Measurements from ENCODE around the gene LRP1B.

Gene LRP1B

DNA sequence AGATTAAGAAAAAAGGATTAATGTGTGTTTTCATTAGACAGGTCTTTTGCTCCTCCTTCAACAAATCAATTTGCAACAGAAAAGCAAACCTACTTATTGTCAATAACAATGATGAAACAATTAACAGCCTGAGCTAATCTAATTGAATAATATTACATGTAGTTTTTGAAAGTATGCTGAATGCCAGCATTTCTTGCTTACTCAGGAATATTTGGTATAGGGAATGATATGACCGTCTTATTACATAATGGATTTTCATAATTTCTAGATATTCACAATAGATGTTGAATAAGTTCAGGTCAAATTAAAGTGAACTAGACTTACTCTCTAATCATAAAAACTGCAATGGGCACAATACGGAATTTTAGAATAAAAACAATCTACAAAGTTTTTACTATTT lies 1856.9 kb downstream of the LRP1B start:
- no peak for DNase-seq

DNA sequence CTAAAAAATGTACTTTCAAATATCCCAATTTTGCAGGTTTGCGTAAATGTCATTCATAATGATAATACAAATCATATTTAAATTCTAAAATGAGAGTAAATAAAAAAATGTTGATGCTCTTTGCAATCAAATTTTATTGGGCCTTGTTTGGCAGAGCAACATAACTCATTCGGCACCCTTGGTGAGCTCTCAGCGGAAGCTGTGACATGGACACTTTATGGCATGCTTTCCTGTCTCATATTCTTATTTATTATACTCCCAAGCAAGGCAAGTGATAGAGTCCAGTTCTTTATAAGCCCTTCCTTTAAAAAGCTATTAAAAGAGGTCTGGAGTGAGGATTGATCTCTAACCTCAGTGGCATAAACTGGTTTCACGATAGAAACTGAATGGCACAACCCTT lies 1857.4 kb downstream of the LRP1B start:
- DNase-seq, result no peak

DNA sequence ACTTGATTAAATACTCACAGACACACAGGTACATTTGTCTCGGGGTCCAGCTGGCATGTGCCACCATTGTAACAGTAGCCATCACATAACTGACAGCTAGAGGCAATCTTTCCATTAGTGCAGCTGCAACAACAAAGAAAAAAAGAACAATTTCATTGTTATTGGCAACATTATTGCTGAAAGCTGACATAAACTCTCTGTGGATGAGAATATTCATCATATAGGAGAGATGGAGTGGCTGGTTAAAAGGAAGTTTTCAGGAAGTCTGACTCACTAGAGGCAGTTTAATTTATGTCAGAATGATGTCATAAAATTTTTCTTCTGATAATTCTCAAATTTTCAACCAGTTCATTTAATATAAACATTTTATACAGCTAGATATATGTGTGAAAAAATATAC lies 1860.6 kb downstream of the LRP1B start:
- DNase-seq, result no peak

DNA sequence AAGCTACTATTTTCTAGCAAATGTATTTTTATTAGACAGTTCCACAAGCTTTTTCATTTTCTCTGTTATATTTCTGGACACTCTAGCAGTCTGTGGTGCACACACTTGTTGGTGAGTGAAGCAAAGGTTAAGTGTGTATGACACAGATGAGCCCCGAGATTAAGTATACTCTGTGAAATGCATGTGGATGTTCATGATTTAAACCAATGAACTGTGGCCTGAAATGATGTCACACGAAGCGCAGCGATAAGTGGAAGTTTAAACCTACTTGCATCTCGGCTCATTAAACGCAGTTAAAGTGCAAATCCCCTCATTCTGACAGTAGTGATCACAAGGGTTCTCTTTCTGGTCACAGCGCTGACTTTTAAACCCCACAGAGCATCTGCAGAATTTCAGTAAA lies 1861.8 kb downstream of the LRP1B start:
- DNase-seq, result no peak

DNA sequence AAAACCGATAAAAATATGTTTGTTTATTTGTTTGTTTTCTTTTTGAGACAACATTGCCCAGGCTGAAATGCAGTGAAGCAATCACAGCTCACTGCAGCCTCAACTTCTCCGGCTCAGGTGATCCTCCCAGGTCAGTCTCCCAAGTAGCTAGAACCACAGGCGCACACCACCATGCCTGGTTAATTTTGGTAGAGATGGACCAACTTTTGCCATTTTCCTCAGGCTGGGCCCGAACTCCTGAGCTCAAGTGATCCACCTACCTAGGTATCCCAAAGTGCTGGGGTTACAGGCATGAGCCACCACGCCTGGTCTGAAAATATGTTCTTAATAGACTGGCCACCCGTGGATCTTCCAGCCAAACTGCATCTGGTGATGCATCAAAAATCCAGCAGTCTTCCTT lies 1867.9 kb downstream of the LRP1B start:
- DNase-seq, result no peak

DNA sequence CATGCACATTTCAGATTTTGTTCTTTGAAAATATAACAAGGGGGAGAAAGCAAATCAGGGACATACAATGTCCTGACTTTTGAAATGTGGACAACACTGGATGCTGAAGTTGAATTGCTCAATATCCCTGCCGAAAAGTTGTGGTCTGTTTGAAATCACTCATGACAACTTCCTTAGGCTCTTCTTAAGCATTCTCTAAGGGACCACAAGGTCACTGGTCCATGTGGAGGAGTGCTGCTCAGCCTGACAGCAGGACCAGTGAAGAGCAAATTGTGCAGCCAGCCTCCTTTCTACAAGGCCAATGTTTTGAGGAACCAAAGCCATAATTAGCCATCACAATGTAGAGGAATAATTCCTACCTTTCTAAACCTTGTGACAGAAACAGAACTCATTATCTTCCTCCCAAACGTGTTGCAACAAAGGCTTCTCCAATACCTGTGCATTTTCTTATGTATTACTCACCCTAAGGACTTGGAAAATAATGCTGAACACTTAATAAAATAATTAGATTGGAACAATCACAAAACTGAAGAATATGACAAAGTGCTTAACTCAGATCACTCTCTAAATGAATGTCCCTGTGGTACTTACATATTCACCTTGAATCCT lies 1873.0 kb downstream of the LRP1B start:
- peak; percentile 9 to 24 for DNase-seq

DNA sequence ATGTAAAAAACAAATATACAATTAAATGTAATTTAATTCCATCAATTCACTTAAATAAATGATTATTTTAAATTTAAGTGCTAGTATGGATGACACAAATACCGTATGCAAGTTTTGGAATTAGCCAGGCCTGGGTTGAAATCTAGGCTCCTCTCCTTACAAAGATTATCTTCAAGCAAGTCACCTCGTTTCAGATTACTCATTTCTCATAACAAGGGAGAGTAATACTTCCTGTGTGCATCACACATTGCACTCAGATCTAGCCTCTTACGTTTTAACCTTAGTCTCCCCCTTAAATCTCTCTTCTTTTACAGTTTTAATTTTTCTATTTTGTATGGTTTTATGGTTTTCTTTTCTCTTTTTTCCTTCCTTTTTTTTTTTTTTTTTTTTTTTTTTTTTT lies 1874.7 kb downstream of the LRP1B start:
- no peak for DNase-seq

DNA sequence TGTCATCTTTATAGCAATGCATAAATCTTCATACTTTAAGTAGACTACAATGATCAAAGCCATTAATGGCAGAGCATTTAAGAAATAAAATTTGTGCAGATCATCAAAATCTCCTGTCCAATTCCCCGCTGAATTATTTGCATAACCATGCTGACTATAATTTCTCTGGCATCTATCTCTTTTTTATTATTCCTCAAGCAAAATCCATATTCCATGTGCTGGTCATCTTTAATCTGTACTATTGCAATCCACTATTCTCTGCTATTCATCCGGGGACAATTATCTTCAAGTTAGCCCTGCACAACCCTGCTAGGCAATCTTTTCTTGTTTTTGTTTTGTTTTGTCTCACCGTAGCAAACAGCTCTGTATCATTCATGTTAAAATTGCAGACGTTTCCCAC lies 1881.0 kb downstream of the LRP1B start:
- no peak for DNase-seq

DNA sequence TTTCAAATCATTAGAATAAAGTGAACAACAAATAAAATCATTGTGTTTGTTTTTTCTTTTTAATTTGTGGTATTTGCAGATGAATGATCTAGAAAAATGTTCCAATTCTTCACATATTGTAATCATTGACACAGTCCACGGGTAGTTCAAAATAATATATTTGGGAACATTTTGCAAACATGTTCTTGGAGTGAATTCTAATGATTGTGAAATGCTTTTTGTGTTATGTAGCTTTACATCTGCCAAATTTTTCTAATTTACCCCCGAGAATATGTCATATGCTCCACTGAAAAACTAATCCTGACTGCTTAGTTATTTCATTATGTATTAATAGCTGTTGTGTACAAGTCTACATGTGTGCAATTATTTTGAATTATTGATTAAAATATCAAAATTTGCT lies 1882.2 kb downstream of the LRP1B start:
- DNase-seq, result no peak

DNA sequence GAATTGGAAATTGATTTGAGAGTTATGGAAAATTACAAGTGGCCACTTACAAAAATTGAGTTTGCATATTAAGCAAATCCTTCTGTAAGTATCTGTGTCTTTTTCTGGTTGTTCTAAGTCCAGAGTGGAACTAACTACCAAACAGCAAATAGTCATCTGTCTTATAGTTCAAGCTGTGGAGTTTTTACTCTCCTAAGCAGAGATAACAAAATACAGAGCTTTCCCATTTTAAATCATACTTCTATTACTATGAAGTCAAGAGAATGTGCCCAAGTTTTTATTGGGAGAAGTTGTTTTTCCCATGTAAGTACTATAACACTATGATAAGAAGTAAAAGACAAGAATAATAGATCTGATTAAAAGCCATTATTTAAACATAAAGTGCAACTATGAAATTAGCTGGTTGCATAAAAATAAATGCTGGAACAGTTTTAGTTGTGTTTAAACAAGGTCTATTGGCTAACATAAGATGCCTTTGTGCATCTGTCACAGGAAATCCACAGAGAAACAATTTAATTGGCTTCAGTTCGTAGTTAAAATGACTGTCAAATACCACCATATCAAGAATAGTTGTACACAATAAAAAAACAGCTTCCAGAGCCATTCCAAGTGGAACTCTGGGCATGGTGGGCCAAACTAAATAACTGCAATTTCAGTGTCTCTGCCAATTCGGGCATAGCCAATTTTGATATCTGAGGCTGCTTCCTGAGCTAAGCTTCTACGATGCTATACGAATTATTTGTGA lies 1883.2 kb downstream of the LRP1B start:
- no peak for DNase-seq

DNA sequence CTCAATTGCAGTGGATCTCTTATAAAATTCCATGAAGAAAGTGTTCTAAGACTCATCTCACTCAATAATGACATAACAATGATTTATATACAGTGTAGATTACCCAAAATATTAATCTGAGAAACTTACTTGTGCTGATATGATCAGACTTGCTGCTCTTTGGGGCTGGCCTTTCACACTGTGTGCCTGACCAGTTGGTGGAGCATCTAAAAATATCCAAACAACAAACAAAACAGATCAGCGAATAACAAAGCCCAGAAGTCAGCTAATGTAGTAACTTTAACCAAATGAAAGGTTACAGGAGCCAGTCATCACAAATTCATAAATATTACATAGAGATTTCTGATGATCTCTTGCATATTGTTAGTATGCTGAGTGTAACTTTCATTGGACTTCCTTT lies 1883.9 kb downstream of the LRP1B start:
- DNase-seq, result no peak

DNA sequence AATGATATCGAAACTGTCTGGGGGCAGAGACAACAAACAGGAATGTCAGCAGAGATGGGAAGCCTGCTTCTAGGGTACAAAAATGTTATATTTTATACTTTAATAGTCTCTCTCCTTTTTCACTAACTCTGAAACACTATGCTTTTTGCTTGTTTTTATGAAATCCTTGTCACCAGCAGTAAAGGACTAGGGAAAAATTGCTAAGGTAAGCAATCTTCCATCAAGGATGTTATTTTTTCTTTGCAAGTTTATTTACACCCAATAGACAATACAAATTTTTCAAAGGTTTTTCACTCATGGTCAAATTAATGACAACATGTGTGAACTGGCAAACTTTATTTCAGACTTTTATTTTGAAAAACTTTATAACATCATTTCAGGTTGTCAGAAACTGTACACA lies 1884.8 kb downstream of the LRP1B start:
- no peak for DNase-seq

DNA sequence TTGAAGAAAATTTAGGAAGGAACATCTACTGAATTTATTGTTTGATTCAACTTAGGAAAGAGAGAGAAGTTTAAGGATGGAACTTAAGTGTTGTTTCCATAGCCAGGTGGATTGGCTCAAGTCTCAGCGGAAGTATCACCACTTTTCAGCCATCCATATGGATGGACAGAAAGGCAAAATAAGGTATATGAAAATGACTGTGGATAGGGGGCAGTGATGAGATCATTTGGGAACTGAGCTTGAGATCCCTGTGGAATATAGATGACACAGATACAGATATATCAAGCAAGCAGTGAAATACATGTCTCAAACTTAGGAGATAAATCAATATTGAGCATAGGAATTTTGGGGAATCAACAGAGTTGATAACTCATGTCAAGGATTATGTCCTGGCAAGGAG lies 1887.9 kb downstream of the LRP1B start:
- DNase-seq, result no peak

DNA sequence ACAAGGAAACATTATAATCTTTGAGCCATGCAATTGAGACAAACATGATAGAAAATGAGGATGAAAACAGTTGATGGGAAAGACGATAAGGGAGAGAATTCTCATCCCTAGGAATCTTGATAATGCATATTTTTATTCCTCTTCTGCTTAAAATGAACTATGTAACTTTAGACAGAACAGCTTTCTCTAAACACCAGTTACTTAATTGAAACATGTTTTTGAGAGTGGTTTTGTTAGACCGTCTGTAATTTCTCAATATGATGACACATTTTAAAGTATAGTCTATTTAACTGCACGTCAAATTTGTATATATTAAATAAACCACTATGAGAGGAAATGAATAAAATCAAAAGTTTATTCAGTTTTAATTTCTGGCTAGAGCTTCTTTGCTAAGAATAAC lies 1896.7 kb downstream of the LRP1B start:
- DNase-seq, result no peak

DNA sequence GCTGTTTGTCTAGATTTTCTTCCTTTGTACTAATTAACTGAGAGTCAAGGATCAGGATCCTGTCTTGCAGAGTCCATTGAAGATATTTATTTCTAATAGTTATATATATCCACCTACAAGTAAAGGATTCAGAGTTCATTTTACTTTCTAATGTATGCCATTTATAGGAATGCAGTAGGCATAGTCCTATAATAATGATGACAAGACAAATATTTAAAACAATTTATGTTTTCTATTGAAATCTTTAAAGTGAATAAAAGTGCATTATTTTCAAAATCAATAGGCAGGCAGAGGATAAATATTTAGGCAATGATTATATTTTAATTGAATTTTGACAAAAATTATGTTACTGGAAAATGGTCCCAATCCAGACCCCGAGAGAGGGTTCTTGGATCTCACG lies 1919.9 kb downstream of the LRP1B start:
- DNase-seq, result no peak

DNA sequence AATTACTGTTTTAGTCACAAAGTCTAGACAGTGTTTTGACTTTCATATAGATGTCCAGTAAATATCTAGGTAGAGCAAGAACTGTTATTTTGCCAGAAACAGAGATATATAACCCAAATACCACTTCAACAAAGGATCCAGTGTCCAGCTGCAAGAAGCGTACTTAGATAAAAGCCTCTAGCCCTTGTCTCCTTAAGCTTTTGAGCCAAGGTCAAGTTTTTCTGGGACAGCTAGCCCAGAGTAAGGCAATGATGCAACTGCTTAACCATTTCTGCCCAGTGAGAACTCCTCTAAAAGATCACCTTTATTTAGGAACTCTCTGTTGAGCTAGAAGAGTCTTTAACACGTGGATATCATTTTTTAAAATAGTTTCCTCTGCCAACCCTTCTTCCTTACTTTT lies 1925.7 kb downstream of the LRP1B start:
- no peak for DNase-seq

DNA sequence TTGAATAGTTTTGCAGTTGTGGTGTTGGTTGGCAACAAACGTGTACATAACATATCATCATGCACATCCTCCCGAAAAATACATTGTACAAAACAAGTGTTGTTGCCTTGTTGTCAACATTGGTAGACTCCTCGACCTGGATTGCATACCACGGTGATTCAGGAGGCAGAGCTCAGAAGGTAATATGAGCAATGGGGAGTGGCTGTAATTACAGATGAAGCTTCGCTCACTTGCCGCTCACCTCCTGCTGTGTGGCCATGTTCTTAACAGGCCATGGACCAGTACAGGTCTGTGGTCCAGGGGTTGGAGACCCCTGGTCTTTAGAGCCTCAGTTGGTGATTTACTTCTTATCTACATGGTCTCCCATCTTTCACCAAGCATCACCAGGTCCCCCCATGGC lies 1927.5 kb downstream of the LRP1B start:
- no peak for DNase-seq

DNA sequence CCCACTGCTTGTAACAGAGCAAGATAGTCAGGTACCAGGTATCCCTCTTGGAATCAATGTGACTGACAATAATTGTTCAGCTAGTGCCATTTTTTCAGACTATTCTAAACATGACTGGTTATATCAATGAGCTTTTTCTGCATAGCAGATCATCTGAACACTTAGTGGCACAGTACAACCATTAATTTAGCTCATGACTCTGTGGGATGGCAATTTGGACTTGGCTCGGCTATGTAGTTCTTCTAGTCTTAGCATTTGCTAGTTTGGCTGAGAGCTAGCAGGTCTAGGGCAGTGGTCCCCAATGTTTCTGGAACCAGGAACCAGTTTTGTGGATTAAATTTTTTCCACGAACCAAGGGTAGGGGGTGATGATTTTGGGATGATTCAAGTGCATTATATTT lies 1929.2 kb downstream of the LRP1B start:
- no peak for DNase-seq

DNA sequence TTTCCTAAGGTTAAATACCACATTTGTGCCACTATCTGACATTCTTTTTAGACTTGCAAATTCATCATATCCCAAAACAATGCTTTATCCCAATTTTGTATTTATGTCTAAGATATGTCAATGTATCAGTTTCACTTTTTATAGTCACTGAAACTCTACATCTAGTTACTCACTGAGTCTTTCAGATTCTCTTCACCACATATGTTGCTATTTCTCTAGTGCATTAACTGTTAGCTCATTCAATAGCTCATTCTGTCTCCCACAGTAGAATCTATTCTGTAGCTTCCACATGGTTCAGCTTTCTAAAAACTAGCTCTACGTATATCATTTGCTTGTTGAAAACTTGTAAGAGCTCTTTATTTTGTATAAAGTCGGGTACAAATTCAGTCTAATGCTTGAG lies 1930.1 kb downstream of the LRP1B start:
- DNase-seq, result no peak

DNA sequence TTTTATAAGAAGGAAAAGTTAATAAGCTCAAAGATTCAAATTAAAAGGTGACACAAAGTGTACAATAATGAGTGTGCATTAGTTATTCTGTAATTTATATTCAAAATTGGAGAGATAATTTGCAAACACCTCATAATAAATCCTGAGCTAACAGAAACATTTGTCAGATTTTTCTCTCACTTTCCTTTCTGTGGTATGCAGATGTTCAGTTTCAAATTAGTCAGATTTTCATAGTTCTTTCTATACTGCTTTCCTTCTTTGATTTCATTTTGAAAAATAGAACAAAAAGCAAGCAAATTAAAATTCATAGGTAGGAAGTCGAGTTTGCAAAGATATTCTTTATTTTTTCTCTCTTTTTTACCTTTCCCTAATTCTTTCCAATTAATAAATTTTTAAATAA lies 1930.5 kb downstream of the LRP1B start:
- DNase-seq, result no peak

DNA sequence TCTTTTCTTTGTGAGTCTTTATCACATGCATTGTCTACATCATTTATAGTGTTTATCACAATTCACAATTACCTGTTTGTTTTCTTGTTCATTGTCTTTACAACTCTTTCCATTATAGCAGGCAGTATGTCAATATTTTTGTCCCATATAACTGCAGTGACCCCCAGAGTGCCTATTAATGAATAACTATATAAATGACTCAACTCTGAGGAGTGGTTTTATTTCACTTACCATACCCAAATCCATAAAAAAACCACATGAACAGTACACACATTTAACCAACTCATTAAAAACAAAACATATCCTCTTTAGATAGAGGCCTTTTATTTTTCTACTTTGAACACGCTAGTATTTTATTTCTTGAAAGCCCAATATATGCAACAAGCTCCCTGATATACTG lies 1931.5 kb downstream of the LRP1B start:
- no peak for DNase-seq

DNA sequence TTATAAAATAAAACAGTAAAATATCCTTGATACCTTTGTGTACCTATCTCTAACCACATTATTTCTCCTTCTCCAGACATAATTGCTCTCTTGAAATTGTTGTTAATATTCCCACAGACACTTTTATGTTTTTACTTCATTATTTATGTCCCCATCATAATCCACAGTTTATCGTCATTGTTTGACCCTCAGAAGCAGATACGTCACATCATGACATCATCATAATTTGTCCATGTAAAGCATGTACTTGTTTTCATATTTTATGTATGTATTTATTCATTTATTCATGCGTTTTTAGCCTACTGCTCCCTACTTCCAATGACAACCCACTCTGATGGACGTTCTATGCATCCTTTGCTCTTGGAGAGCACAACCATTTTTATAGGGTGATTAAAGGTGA lies 1943.7 kb downstream of the LRP1B start:
- no peak for DNase-seq

DNA sequence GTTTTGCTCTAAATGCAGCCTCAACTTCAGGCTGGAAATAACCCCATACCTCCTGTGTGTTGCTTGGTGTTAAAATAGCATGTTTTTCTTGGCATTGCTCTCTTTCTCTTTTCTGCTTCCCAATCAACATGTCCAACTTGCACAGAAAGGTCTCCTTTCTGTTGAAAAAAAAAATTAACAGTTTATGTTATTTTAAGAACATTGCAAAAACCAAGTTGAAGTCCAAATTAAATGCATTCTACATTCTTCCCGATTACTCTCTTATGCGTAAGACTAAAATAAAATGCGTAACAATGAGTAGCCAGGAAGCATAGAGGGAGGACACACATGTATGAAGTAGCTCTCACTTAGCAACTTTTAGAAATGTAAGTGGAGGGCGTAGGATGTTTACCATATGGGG lies 1944.5 kb downstream of the LRP1B start:
- no peak for DNase-seq

DNA sequence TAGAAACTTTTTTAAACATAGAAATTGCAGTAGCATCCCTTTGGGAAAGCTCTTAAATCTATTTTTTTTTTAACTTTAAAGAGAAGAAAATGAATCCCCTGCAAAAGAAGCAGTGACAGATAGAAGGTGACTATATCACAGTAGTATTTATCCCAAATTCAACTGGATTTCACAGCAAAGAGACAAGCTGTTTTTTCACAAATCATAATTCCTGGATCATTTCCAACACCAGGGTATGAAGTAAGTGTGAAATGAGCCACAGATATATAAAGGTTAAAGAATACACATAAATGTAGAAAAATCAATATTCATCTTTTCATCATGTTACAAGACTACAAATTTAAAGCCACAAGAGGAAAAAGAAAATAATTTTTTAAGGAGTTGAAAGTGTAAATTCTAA lies 1945.7 kb downstream of the LRP1B start:
- no peak for DNase-seq

DNA sequence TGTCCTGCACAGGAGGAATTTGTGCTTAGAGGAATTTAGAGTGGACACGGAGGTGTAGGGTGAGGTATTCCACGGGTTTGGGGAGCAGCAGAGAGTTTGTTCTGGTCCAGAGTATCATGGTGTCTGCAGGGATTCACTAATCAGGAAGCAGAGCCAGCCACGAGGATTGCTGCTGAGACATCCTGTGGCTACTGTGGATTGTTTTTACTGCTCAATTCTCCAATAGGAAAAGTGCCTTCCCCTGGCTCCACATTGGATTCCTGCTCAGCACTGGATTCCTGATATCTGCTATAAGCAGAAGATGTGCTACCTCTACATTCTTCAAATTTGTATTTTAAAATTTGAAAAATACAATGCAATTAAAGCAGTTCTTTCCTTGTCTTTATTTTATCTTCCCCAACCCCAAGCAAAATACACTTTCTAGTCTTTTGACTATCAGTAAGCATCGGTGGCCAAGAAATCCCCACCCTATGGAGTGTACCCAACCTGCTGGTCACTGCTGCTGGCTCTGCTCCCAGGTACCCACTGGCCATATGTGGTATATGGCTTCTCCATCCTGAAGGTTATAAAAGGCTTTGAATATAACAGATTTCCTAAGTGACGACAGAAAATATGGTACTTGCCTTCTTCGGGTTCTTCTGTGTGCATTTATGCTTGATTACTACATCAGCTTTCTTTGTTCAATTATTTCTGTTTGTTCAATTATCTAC lies 1947.6 kb downstream of the LRP1B start:
- no peak for DNase-seq

All from Kasumi-1 (cell line).